HG02970 (cell line): ENCODE results near the gene SPSB1.
"Not testable (repeated sequence)": the region's sequence is repeated elsewhere in the genome, so short reads cannot be mapped to it uniquely, and the experiment has no call there.

Source experiments
- ATAC-seq: cut with Tn5 transposase; IDR thresholded peaks from one replicate; pipeline ENCODE4 v1.9.1; 2021; ENCODE audit warnings: mild to moderate bottlenecking, moderate library complexity, moderate number of reproducible peaks; ENCODE audit not compliant: unreplicated experiment, low FRiP score

SPSB1 gene

DNA sequence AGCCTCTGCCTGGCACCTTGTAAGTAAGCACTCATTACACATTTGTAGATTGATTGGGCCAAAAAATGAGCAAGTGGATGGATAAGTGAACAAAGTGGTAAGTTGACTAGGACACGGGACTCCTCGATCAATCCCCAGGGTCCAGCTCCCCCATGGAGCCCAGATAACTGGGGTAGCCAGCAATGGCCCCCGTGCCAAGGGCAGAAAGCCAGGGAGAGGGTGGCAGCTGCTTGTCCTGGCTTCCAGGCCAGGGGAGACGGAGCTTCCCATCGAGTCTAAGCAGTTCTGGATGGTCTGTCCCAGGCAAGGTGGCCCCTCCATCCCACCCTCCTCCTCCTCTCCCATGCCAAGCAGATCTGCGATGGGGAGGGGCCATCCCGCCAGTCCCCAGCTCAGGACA is 91.4 kb downstream of the SPSB1 start:
- no peak for ATAC-seq

DNA sequence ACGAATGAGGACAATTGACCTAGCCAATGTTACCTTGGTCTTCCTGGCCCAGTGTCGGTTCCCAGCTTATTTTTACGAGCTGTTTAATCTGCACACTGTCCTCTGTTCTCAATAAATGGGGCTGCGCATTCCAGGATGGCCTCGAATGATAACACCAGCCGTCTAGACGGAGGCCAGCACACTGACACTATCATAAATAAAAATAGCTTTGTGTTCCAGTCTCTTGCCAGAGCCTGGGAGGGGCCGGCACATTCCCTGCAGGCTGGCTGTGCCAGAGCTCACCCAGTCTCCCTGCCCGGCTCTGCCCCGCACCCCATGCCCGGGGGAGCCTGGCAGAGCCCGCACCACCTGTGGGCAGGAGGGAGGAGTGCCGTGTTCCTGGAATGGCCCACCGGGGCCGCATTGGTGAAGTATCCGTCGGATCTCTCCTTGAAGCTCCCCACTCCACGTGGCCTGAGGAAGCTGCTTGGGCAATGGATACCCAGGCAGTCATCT is 92.1 kb downstream of the SPSB1 start:
- ATAC-seq = no peak

DNA sequence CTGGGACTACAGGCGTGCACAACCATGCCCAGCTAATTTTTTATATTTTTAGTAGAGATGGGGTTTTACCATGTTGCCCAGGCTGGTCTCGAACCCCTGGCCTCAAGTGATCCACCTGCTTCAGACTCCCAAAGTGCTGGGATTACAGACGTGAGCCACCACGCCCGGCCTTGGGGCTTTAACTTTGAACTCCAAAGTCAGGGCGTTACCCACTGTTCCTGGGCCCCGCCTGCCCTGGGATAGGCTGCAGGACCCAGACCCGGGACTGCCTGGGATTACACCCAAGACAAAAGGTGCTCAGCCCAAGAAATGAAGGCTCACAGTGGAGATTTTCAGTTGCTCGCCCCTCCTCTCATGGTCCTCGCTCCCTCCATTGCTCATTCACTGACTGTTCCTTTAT is 92.7 kb downstream of the SPSB1 start:
- ATAC-seq = not testable (repeated sequence)

DNA sequence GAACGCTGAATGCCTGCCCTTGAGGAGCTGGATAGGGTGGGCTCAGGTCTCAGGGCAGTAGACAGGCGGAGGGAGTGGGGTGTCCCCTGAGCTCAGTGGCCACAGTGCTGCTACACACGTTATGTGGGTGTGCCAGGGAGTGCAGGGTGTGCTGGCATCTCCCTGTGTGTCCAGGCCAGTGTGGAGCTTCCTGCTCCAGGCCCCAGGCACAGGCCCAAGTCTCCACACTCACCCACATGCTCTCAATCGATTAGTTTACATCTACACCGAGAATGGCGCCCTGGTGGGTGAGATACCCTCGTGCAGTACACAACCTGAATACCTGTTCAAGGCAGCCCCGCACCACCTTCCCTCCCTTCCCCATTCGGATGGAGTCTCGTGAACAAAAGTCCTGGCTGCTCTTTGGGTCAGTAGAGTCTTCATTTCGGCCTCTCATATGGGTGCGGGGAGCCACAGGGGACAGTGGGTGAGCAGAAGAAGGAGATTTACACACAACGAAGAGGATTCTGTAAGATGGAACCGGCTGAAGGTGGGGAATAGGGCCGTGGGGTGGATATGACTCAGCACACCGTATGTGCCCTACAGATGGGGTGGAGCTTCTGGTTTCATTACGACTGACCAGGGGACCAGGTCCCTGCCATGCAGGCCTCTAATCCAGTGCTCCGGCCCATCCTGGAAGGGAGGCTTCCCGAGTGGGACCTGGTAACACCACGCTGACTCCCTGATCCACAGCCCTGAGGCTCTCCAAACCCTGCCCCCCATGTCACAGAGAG is 93.3 kb downstream of the SPSB1 start:
- ATAC-seq = no peak

DNA sequence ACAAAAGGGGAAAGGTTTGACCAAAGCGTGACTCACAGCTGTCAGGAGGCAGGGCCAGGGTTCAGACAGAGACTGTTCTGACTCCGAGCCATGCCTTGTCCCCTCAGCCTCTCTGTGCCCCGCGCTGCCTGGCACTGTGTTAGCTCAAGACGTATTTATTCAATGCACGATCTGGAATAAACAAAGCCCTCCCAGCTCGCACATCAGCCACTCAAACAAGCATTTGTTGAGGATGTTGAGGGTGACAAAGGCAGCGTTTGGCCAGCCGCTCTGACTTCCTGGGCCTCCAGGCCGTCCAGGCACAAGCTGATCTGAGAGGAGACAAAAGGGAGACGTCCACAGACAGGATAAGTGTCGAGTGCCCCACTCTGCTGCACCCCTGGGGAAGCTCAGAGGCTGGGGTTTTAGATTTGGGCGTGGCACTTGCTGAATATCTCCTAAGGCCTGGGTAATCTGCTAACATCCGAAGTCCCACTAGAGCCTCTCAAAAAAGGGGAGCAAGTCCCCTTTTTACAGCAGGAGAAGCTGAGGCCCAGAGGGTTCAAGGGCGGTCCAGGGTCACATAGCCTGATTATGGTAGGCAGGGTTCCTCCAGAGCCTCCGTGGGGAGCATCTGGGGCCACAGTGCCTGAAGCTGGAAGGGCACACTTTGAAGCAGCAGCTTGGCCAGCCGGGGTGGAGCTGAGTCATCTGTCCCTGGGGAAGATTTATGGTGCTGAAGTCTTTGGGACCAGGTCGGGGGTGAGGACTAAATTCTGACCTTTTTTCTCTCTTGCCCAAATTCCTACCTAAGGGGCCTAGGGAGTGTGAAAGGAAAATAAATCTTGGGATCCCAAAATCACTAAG is 95.9 kb downstream of the SPSB1 start:
- ATAC-seq = no peak

DNA sequence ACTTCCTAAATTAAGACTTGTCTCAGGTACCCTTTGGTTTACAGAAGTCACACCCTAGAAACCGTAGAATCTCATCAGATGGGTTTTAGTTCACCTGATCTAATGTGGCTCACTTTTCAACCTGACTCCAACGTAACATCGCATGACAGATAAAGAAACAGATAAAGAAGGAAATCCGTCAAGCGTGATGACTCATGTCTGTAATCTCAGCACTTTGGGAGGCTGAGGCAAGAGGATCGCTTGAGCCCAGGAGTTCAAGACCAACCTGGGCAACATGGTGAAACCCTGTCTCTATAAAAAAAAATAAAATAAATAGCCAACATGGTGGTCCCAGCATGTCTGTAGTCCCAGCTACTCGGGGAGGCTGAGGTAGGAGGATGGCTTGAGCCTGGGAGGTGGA is 97.3 kb downstream of the SPSB1 start:
- ATAC-seq = no peak

DNA sequence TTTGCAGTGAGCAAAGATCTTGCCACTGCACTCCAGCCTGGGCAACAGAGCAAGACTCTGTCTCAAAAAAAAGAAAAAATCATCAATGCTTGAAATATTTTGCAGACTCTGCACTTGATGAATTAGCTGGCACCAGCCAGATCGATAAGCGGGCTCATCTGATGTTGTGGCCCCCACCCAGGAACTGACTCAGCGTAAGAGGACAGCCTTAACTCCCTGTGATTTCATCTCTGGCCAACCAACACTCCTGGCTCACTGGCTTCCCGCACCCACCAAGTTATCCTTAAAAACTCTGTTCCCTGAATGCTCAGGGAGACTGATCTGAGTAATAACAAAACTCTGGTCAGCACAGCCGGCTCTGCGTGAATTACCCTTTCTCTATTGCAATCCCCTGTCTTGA is 98.9 kb downstream of the SPSB1 start:
- ATAC-seq = no peak

DNA sequence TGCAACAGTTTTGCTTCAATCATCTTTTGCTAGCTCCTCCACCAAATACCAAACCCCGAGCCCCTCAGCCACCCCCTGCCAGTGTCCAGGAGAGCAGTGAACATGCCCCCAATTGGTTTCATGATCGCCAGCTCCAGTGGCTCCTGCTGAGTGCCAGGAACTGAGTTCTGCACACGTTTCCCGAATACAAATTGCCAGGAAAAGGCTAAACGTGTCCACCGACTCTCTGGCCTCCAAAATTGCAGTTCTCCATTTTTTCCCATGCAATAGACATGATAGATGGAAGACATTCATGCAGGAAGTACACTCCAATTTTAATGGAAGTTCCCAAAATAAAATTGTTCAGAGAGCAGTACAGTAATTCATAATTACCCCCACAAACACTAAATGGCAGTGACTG is 101.3 kb downstream of the SPSB1 start:
- no peak for ATAC-seq

DNA sequence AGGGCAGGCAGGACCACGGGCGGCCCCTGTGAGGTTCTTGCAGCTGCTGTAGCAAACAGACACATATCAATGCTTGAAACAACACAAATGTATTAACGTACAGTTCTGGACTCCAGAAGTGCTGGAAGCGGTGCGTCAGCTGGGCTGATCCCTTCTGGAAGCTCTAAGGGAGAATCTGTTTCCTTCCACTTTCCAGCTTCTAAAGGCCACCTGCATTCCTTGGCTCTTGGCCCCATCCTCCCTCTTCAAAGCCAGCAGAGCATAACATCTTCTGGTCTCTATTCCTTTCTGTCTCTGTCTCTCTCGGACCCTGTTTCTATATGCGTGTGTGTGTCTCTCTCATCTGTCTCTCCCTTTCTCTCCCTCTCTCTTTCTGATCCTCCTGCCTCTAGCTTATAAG is 102.3 kb downstream of the SPSB1 start:
- no peak for ATAC-seq

DNA sequence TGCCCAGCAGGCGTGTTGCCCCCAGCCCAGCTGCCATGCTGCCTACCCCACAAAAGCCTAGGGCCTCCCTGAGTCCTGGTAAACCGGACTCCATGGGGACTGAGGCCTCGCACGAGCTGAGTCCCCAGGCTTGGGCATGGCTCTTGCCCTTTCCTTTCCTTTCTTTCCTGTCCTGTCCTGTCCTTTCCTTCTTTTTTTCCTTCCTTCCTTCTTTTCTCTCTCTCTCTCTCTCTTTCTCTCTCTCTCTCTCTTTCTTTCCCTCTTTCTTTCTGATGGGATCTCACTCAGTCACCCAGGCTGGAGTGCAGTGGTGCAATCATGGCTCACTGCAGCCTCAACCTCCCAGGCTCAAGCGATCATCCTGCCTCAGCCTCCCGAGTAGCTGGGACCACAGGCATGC is 104.4 kb downstream of the SPSB1 start:
- no peak for ATAC-seq

DNA sequence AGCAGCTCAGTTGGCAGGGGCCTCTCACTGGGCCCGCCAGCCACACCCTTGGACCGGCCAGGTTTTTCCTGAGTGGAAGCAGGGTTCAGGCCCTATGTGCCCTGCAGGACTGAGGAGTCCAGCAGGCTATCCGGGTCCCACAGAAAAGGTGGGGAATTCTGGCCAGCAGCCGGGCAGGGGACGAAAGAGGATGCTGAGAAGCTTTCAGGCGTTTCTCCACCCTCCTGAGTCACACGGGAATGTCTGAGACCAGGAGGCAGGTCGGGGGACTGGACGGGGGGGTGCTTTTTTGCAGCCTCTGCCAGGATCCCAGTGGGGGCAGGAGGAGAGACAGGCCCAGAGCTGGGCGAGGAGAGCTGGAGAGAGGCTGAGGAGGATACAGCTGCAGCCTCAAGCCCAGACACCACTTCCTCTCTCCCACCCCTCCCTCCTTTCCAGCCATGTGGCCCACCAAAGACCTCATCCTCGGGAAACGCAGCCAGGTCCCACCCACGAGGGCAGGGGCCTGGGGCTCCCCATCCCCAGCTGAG is 105.4 kb downstream of the SPSB1 start:
- ATAC-seq = no peak

DNA sequence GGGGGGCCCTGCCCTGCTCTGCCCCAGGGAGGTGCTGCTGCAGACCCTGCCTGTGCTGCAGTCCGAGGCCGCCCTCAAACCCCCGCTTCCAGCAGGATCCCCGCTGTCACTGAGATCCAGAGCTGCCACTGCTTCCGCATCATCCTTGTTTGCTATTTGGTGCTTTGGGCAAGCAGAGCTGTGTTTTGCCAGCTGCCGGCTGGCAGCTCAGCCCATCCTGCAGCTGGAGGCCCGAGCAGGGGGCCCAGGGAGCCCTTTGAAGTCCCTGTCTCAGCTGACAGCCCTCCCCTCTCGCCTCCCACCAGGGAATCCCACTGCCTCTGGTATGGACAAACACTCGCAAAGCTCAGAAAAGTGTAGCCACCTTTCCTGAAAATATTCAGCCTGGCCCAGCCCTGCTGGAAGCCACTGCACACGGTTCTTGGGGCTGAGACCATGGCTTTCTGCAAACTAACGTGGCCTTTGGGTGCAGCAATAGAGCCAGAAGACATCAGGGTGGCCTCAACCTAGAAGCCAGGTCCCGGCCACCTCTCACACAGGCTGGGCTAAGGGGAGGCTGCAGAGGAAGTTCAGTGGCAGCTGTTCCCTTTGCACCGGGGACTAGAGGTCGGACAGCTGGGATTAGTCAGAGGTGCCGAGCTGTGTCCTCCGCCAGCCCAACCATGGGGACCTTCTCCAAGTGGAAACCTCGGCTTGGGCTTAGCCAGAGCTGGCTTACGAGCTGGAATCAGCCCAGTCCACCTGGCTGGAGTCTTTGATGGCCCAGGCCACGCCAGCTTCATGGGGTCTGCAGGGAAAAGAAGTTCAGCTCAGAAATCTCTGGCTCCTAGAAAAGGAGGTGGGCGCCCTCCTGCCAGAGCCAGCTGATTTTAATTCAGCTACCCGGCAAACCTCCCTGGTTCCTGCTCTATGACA is 107.1 kb downstream of the SPSB1 start:
- ATAC-seq = no peak

DNA sequence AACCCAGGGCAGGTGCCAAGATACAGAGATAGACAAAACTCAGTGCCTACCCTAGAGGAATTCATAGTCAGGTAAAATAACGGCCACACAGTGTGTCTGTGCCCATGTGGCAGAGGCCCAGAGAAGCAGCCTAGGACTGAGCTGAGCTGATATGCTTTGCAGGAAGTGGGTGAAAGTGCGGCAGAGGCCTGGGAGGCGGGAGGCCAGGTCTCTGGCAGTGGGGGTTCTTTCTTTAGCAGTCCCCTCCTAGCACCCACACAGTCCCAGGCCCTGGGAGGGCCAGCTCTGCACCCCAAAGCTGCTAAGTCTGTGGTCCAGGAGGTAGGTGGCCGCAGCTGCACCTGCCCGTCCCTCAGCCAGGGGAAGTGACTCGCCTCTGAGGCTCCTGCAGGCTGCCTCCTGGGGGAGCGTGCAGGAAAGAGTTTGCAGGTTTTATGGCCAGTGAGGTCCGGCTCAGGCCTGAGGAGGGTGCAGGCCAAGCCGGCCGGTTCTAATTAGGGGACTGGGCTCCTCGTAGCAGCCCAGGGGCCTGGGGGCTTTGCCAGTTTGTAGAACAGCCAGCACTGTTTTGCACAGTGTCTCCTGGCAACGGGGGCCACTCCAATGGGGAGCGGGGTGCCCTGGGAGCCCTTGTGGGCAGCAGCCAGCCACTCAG is 107.9 kb downstream of the SPSB1 start:
- ATAC-seq = no peak

DNA sequence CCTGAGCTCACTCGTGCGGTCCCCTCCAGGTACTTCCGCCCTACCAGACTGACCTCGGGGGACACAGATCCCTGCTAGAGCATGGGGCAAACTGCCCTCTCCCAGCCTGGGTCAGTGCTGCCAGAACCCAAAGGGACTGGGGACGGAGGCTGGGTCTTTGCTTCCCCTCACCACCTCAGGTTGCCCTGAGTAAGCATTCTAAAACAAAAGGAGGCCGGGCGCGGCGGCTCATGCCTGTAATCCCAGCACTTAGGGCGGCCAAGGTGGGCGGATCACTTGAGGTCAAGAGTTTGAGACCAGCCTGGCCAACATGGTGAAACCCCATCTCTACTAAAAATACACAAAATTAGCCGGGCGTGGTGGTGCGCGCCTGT is 108.4 kb downstream of the SPSB1 start:
- ATAC-seq = no peak

DNA sequence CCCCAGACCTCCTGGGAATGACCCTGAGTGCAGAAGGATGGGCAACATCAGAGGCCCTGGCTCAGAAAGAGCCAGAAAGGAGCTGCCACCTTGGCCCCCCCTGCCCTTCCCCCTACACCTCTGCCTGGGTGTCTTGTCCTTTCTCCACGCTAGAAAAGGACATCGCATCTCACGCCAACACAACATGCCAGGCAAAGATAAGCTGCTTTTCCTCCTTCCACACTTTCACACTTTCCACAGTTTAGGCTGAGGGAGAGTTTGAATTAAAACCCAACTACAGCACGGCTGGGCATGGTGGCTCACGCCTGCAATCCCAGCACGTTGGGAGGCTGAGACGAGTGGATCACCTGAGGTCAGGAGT is 109.5 kb downstream of the SPSB1 start:
- no peak for ATAC-seq

DNA sequence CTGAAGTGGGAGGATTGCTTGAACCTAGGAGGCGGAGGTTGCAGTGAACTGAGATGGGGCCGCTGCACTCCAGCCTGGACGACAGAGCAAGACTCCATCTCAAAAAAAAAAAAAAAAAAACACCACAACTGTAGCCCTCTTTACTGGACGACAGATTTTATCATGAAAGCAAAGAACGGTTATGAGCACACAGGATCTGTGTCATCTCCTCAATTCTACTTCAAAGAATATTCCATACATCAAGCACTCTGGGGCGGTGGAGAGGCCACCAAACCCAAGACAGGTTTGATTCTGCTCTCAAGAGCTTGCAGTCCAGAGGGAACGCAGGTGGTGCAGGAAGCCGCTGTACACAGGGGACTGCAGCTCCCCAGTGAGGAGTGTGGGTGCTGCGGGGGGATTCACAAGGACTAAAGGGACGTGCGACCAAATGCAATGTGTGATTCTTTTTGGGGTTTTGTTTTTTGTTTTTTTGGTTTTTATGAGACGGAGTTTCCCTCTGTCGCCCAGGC is 110.1 kb downstream of the SPSB1 start:
- no peak for ATAC-seq

DNA sequence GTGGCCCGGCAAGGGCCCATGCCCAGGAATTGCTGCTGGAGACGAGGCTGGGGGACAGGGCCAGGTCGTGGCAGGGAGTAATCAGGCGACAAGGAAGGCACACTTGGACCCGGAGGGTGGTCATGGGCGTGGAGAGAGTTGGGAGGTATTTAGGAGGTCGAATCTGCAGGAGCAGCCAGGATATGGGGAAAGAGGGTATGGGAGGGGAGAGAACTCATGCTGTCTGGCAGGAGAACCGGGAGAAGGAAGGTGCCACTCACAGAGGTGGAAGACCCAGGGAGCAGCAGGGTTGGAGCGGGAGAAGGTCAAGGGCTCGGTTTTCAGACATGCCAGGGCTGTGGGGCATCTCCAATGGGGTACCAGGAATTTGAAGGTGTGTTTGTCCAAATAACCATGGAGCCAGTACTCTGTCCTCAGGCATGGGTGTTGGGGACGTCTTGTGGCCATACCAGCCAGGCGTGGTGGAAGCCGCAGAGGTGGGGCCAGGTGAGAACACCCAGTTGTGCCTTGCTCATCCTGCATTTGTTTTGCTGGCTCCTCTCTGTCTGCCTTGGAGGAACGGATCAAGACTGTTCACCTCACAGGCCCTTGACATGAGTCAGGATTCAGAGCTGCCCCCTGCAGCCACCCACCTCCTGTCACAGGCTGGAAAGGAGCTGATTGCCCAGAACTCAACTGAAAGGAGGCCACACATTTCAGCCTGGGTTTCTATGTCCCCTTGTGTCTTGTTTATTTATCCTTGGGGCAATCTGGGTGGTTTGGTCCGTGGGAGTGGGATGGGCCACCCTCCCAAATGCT is 111.6 kb downstream of the SPSB1 start:
- ATAC-seq = no peak

DNA sequence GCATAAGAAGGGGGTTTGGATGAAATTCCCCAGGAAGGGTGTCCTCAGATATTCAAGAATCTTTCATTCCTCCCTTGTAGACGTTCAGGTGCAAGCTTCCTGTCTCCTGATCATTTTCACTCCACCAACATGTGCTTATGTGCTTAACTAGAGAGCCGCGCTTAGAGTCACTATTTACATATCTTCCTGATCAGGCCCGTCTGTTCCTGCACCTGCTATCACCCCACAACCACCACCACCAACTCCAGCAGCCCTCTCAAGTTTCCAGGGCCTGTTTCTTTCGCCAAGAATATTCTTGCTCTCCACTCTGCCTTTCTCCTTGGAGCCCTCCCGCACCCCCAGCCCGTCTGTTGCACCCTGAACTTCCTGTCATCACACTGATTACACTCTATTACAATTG is 113.4 kb downstream of the SPSB1 start:
- ATAC-seq = no peak

DNA sequence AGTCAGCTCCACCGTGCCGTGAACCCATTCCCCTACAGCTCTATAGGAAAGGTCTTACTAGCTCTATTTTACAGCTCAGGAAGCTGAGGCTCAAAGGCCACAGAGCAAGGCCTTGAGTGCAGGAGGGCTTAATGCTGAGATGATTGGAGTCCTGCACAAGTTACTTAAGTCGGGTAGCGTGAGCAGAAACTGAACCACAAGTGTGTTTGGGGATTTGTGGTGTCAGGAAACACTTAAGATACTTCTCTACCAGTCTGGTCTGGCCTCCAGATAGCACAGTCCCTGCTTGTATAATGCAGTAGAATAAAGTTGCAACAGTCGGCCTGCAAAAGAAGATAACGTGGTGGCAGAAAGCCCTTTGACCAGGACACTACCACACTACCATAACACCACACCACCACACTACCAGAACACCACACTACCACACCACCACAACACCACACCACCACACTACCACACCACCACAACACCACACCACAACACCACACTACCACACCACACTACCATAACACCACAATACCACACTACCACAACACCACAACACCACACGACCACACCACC is 118.1 kb downstream of the SPSB1 start:
- no peak for ATAC-seq
